Right cardiac atrium (tissue), 5 donors: Measurements from ENCODE around the gene BCAS3. TPM values are rescaled to one million over a fixed set of nuclear protein-coding genes. Genes with fewer than 3 reads are reported as not detected.
"Not testable (repeated sequence)": the region's sequence is repeated elsewhere in the genome, so short reads cannot be mapped to it uniquely, and the experiment has no call there.

Experiments used
- ATAC-seq, 2 donors: fragments of 200-7000 bp; cut with Tn5 transposase; one replicate each; pipeline versions ENCODE4 v1.8.0 to v1.9.1; 2020; ENCODE audit warnings: moderate library complexity in 2 of 2, mild to moderate bottlenecking in 1 of 2
- DNase-seq, 3 donors: peaks; one replicate each; pipeline ENCODE4 v3.0.0-alpha.2; 2020
- H3K27ac ChIP-seq: one replicate; pipeline ENCODE4 v1.5.1; 2013; ENCODE audit warnings: mild to moderate bottlenecking, low read length, control low read depth, moderate library complexity
- H3K27me3 ChIP-seq: one replicate; pipeline ENCODE4 v1.6.1; 2013; ENCODE audit not compliant: control insufficient read depth, insufficient read depth
- H3K4me1 ChIP-seq: one replicate; pipeline ENCODE4 v1.6.1; 2013; ENCODE audit warnings: low read length; ENCODE audit not compliant: control insufficient read depth, insufficient read depth
- H3K4me3 ChIP-seq: one replicate; pipeline ENCODE4 v1.5.1; 2013; ENCODE audit warnings: low read length, control low read depth
- H3K9me3 ChIP-seq: one replicate; pipeline ENCODE4 v1.6.1; 2013; ENCODE audit warnings: low read length; ENCODE audit not compliant: control insufficient read depth
- WGBS: extraction: QIAGEN DNeasy Blood & Tissue Kit; methylation state at CpG from one replicate; pipeline ENCODE4 v1.1.7; 2013; 5-methylcytosine and 5-hydroxymethylcytosine counted together
- intact Hi-C, 4 donors: fragments of 100-400 bp; cut with DNase I; formaldehyde crosslinking; loops; one replicate each; pipeline versions ENCODE4 v1.11.0 to v1.14.0; 2022 to 2023
- polyA plus RNA-seq: library from polyadenylated mRNA; stranded (reverse); fragments of 200-250 nt; gene quantifications from one replicate; pipeline ENCODE4 v1.2.3, GENCODE V29; 2013
- total RNA-seq, 4 donors: library from RNA; stranded (reverse); fragmentation: NEBNext Ultra II Directional; extraction: Animal tissue kit (Norgen Biotek cat#: 25700); gene quantifications; one replicate each; pipeline ENCODE4 v1.2.1, GENCODE V29; 2021
- donor health status: healthy with polysubstance abuse.
- donor health status: DM: no; HTN: yes; CAD: no.
- donor health status: DM: no; HTN: no; CAD: no.
- donor health status: DM: no; HTN: yes; CAD: no; lungs with severe emphysema.
- donor health status: DM: yes; HTN: yes; CAD: no.

The BCAS3 gene
- total and polyA plus RNA-seq, 5 donors, result 6.6 to 19.6 (median 19.1) TPM

DNA sequence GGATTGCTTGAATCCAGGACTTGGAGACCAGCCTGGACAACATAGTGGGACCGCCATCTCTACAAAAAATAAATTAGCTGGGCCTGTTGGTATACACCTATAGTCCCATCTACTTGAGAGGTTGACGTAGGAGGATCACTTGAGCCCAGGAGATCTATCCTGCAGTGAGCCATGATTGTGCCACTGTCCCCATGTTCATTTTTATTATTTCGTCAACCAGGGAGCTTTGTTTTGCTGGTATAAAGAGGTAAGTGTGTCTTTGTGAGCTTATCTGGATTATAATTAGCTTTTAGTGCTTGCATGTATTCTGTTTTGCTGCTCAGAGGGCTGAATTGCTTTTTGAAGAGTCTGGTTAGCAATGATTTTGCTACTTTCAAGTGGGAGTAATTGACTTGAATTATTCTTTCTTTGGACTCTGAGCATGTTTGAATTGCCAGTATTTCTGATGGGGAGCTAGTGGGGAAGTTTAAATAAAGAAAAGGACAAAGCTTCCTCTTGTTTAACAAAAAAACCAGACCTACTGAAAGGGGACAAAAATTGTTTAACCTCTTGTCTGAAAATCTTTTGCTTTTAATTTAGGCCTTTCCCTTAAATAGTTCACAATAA is 31.6 kb upstream of the BCAS3 start:
- ATAC-seq, result no peak
- no peaks in the 10 kb centered on the region for H3K27me3 ChIP-seq
- no peak overlapping the region for H3K4me3 ChIP-seq
- H3K4me1 ChIP-seq, result peaks cover 3% of the 10 kb centered on the region
- DNase-seq, result no peak
- H3K9me3 ChIP-seq, result no peaks in the 10 kb centered on the region
- intact Hi-C loops, result no loop called here
- H3K27ac ChIP-seq, result no peak overlapping the region
- WGBS, result 87% methylated on average over 3 of the region's 3 CpGs

- ATAC-seq (no peak), DNase-seq (no peak)
- Histone ChIP-seq H3K9me3 (no peaks in the 10 kb centered on the region), H3K4me1 (peaks cover 1% of the 10 kb centered on the region), H3K4me3 (no peak overlapping the region), H3K27me3 (no peaks in the 10 kb centered on the region), H3K27ac (no peak overlapping the region)
- intact Hi-C loops, result no loop called here
- 80% methylated on average over 3 of the region's 3 CpGs for WGBS
Measured at GRCh38 chr17:60646701-60647100, 30.9 kb upstream of the BCAS3 start.

DNA sequence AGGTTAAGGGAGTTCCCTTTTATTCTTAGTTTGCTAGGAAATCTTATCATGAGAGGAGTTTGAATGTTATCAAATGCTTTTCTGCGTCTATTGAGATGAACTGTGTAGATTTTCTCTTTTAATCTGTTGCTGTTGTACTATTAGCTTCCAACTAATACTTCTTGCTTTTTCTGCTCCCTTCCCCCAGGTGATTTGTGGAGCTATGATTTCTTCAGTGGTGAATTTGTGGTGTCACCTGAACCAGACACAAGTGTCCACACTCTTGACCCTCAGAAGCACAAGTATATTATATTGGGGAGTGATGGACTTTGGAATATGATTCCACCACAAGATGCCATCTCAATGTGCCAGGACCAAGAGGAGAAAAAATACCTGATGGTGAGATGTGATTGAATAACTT is 29.9 kb upstream of the BCAS3 start:
- Histone ChIP-seq H3K4me1 (no peaks in the 10 kb centered on the region), H3K27me3 (no peaks in the 10 kb centered on the region), H3K4me3 (no peak overlapping the region), H3K27ac (no peak overlapping the region), H3K9me3 (no peaks in the 10 kb centered on the region)
- ATAC-seq, result no peak
- DNase-seq, result no peak
- 84% methylated on average over 1 of the region's 1 CpG for WGBS
- intact Hi-C loops, result no loop called here

DNA sequence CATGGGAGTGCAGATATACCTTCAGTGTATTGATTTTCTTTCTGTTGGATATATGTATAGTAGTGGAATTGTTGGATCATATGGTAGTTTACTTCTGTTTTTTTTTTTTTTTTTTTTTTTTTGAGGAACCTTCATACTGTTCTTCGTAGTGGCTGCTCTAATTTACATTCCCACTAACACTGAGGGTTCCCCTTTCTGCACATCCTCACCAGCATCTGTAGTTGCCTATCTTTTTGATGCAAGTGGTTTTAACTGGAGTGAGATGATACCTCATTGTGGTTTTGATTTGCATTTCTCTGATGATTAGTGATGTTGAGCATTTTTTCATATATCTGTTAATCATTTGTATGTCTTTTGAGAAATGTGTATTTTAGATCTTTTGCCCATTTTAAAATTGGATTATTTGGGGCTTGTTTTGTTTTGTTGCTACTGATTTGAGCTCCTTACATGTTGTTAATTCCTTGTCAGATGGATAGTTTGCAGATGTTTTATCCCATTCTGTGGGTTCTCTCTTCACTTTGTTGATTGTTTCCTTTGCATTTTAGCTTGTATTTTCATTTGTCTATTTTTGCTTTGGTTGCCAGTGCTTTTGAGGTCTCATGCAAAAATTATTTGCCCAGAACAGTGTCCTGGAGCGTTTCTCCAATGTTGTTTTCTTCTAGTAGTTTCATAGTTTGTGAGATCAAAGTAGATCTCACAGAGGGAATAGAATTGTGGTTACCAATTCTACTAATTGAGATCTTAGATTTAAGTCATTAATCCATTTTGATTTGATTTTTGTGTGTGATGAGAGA is 25.0 kb upstream of the BCAS3 start:
- no peak for ATAC-seq
- Histone ChIP-seq H3K9me3 (no peaks in the 10 kb centered on the region), H3K27ac (no peak overlapping the region), H3K4me3 (no peak overlapping the region), H3K4me1 (no peaks in the 10 kb centered on the region), H3K27me3 (no peaks in the 10 kb centered on the region)
- no peak for DNase-seq
- WGBS, result 84% methylated on average over 2 of the region's 2 CpGs
- intact Hi-C loops, result no loop called here

- H3K4me3 ChIP-seq, result no peak overlapping the region
- ATAC-seq, result no peak
- no peaks in the 10 kb centered on the region for H3K27me3 ChIP-seq
- 97% methylated on average over 1 of the region's 1 CpG for WGBS
- DNase-seq, result no peak
- intact Hi-C loops, result no loop called here
- no peaks in the 10 kb centered on the region for H3K4me1 ChIP-seq
- no peaks in the 10 kb centered on the region for H3K9me3 ChIP-seq
- no peak overlapping the region for H3K27ac ChIP-seq
Measured at GRCh38 chr17:60653569-60653968, 24.1 kb upstream of the BCAS3 start.

DNA sequence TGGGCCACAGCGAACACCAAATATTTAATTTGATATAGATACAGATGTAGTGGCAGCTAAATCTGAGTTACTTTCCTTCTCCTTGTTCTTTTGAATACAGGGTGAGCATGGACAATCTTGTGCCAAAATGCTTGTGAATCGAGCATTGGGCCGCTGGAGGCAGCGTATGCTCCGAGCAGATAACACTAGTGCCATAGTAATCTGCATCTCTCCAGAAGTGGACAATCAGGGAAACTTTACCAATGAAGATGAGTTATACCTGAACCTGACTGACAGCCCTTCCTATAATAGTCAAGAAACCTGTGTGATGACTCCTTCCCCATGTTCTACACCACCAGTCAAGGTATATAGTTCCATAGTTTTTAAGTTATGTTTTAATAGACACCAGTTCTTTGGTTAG is 21.2 kb upstream of the BCAS3 start:
- H3K27me3 ChIP-seq, result no peaks in the 10 kb centered on the region
- intact Hi-C loops, result no loop called here
- H3K4me1 ChIP-seq, result no peaks in the 10 kb centered on the region
- no peak overlapping the region for H3K27ac ChIP-seq
- 90% methylated on average over 5 of the region's 5 CpGs for WGBS
- H3K4me3 ChIP-seq, result no peak overlapping the region
- DNase-seq (no peak), ATAC-seq (no peak)
- no peaks in the 10 kb centered on the region for H3K9me3 ChIP-seq

DNA sequence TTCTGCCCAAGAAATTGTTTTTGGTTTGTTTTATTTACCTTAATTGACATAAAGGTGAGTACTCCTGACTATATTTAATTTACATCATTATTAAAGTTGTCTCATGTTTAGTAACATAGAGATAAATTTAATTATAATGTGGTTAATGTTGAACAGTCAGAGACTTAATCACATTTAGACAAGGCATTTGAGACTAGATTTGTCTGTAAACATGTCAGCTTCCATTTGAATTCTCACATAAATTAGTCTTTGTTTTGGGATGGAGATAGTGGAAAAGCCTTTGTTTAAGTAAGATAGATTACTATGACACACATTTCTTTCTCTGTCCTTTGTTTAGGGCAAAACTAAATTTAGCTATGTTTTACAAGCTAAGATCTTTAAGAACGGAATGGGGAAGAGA is 18.5 kb upstream of the BCAS3 start:
- no peak for ATAC-seq
- WGBS, result 81% methylated on average over 1 of the region's 1 CpG
- Histone ChIP-seq H3K27me3 (no peaks in the 10 kb centered on the region), H3K27ac (no peak overlapping the region), H3K4me1 (no peaks in the 10 kb centered on the region), H3K9me3 (no peaks in the 10 kb centered on the region), H3K4me3 (no peak overlapping the region)
- intact Hi-C loops, result no loop called here
- no peak for DNase-seq

DNA sequence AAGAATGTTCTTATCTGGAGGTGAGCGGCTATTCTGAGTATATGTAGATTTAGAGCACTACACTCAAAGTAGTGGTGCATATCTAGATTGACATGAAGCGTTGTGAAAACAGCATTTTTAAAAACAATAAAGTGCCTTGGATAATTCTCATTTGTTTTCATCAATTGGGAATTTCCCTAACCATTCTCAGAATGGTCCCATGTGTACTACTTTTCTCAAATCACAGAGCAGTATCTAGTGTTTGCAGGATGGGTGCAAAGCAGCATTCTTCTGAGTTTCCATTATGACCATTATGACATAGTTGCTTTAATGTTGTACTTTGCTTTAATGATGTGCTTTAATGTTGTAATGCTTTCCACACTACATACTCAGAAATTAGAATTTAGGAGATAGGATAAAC is 16.2 kb upstream of the BCAS3 start:
- DNase-seq, result no peak
- Histone ChIP-seq H3K27ac (no peak overlapping the region), H3K27me3 (no peaks in the 10 kb centered on the region), H3K9me3 (no peaks in the 10 kb centered on the region), H3K4me3 (no peak overlapping the region), H3K4me1 (no peaks in the 10 kb centered on the region)
- 93% methylated on average over 2 of the region's 2 CpGs for WGBS
- intact Hi-C loops, result no loop called here
- ATAC-seq, result no peak

GRCh38 chr17:60664022-60664421 is 13.6 kb upstream of the BCAS3 start:
- Histone ChIP-seq H3K9me3 (no peaks in the 10 kb centered on the region), H3K27me3 (no peaks in the 10 kb centered on the region), H3K27ac (no peak overlapping the region), H3K4me1 (no peaks in the 10 kb centered on the region), H3K4me3 (no peak overlapping the region)
- ATAC-seq (no peak), DNase-seq (no peak)
- 75% methylated on average over 1 of the region's 1 CpG for WGBS
- intact Hi-C loops, result no loop called here

DNA sequence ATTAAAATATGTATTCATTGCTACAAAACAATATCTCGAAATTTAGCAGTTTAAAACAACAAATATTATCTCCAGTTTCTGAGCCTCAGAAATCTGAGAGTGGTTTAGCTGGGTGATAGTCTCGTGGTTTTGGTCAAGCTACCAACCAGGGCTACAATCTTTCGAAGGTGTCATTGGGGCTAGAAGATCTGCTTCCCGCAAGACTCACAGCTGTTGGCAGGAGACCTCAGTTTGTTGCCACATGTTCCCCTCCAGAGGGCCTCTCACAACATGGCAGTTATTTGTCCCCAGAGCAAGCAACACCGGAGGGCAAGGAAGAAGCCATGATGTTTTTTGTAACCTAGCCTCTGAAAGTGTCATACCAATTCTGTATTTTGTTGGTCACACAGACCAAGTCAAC is 12.0 kb upstream of the BCAS3 start:
- DNase-seq, result no peak
- Histone ChIP-seq H3K27me3 (no peaks in the 10 kb centered on the region), H3K27ac (no peak overlapping the region), H3K4me1 (no peaks in the 10 kb centered on the region), H3K4me3 (no peak overlapping the region), H3K9me3 (no peaks in the 10 kb centered on the region)
- ATAC-seq, result no peak
- WGBS, result 93% methylated on average over 5 of the region's 5 CpGs
- intact Hi-C loops, result no loop called here

DNA sequence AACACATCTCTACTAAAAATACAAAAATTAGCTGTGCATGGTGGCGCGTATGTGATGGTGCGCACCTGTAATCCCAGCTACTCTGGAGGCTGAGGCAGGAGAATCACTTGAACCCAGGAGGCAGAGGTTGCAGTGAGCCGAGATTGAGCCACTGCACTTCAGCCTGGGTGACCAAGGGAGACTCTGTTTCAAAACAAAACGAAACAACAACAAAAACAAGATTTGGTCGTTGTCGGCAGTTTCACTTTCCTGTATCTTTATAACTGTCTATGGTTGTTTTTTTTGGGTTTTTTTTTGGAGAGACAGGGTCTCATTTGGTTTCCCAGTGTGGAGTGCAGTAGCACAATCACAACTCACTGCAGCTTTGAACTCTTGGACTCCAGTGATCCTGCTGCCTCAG is 8.9 kb upstream of the BCAS3 start:
- ATAC-seq, DNase-seq, H3K9me3 ChIP-seq, H3K27me3 ChIP-seq, intact Hi-C loops, H3K4me3 ChIP-seq, H3K27ac ChIP-seq, H3K4me1 ChIP-seq: not testable (repeated sequence)
- 87% methylated on average over 7 of the region's 7 CpGs for WGBS
